ENCODE results near the gene IL2RA. TPM values are rescaled to one million over a fixed set of nuclear protein-coding genes. Genes with fewer than 3 reads are reported as not detected.

The IL2RA gene
- total RNA-seq, 1 donor from 2014 or later, result 2.9 TPM

GRCh38 chr10:5971886-5972285 is 90.3 kb downstream of the IL2RA start:
- no peak for TF ChIP-seq CTCF (IDR thresholded peaks at IDR 0.05)
- no peak for DNase-seq
- Histone ChIP-seq H3K27ac (peak overlapping the region; percentile 38), H3K4me1 (peaks cover 51% of the 10 kb centered on the region), H3K9me3 (no peaks in the 10 kb centered on the region), H3K4me3 (no peak overlapping the region), H3K27me3 (ENCODE audit: low read depth) (no peaks in the 10 kb centered on the region), H3K36me3 (peaks cover 7% of the 10 kb centered on the region)
- no peak for ATAC-seq
- intact Hi-C loops (cut with DNase I), result no loop called here

GRCh38 chr10:5971315-5971832 is 90.8 kb downstream of the IL2RA start:
- intact Hi-C loops (cut with DNase I), result no loop called here
- Histone ChIP-seq H3K4me3 (no peak overlapping the region), H3K36me3 (peaks cover 7% of the 10 kb centered on the region), H3K4me1 (peaks cover 50% of the 10 kb centered on the region), H3K9me3 (no peaks in the 10 kb centered on the region), H3K27ac (peak overlapping the region; percentile 38), H3K27me3 (ENCODE audit: low read depth) (no peaks in the 10 kb centered on the region)
- DNase-seq (peak; percentile 47), ATAC-seq (peak; percentile 59 to 86)
- TF ChIP-seq CTCF (IDR thresholded peaks at IDR 0.05), result no peak

GRCh38 chr10:5970527-5970926 is 91.6 kb downstream of the IL2RA start:
- Histone ChIP-seq H3K4me1 (peaks cover 42% of the 10 kb centered on the region), H3K4me3 (no peak overlapping the region), H3K27ac (peak overlapping the region; percentile 38), H3K27me3 (ENCODE audit: low read depth) (no peaks in the 10 kb centered on the region), H3K36me3 (peaks cover 12% of the 10 kb centered on the region), H3K9me3 (no peaks in the 10 kb centered on the region)
- TF ChIP-seq CTCF (IDR thresholded peaks at IDR 0.05), result no peak
- intact Hi-C loops (cut with DNase I), result no loop called here
- DNase-seq (no peak), ATAC-seq (no peak)

GRCh38 chr10:5970066-5970465 is 92.1 kb downstream of the IL2RA start:
- no peak overlapping the region for H3K4me3 ChIP-seq
- no peaks in the 10 kb centered on the region for H3K27me3 ChIP-seq (ENCODE audit: low read depth)
- TF ChIP-seq CTCF (IDR thresholded peaks at IDR 0.05), result no peak
- no peak for ATAC-seq
- H3K9me3 ChIP-seq, result no peaks in the 10 kb centered on the region
- H3K36me3 ChIP-seq, result peaks cover 16% of the 10 kb centered on the region
- H3K4me1 ChIP-seq, result peaks cover 37% of the 10 kb centered on the region
- intact Hi-C loops (cut with DNase I), result no loop called here
- no peak overlapping the region for H3K27ac ChIP-seq
- DNase-seq, result no peak

GRCh38 chr10:5968681-5969453 is 93.3 kb downstream of the IL2RA start:
- H3K27ac ChIP-seq, result no peak overlapping the region
- no peaks in the 10 kb centered on the region for H3K9me3 ChIP-seq
- peaks cover 26% of the 10 kb centered on the region for H3K36me3 ChIP-seq
- no peak overlapping the region for H3K4me3 ChIP-seq
- peaks cover 30% of the 10 kb centered on the region for H3K4me1 ChIP-seq
- no peak for ATAC-seq
- DNase-seq, result peak; percentile 42
- TF ChIP-seq CTCF (IDR thresholded peaks at IDR 0.05), result no peak
- intact Hi-C loops (cut with DNase I), result no loop called here
- no peaks in the 10 kb centered on the region for H3K27me3 ChIP-seq (ENCODE audit: low read depth)

Measured in lower lobe of right lung (tissue), 2 donors.